Stimulated activated CD8-positive, alpha-beta memory T cell treated with anti-CD3 and anti-CD28 coated beads, Interleukin-7, amount 100 ng/mL, for 4 hours (primary cell): ENCODE data around the gene PDE4DIP.
"Not testable (repeated sequence)": the region's sequence is repeated elsewhere in the genome, so short reads cannot be mapped to it uniquely, and the experiment has no call there.

Experiments
- DNase-seq, 2 donors: peaks; one replicate each; pipeline ENCODE4 v3.0.0-alpha.2; 2020; ENCODE audit warnings: low read depth in 2 of 2

The PDE4DIP gene

DNA sequence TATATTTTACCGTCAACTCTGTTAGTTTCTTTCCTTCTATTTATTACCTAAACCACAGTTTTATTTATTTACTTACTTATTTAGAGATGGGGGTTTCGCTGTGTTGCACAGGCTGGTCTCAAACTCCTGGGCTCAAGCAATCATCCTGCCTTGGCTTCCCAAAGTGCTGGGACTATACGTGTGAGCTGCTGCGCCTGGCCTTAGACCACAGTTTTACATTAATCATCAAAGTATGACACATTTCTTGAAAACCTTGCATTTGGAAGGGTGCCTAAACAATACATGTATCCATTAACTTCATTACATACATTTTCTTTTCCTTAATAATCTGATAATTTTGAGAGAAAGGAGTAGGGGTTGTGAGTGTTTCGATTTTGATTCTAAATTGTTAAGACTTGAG is 124.9 kb downstream of the PDE4DIP start:
- DNase-seq: not testable (repeated sequence)

DNA sequence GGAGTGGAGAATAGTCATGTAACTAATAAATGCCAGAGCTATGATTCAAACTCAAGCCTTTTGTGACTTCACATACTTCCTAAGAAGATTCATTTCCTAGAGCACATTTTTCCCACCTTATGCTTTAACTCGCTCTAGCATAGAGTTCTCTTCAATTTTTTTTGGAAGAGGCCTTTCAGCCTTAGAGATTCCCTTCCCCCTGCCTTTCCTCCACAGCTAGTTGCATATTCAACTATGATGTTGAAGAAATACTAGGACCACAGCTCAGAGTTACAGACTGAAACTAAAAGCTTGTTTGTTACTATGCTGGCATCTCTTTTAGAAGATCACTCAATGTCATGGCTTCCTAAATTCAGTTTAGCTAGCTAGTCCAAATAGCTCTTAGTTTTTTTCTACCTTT is 131.2 kb downstream of the PDE4DIP start:
- not testable (repeated sequence) for DNase-seq

DNA sequence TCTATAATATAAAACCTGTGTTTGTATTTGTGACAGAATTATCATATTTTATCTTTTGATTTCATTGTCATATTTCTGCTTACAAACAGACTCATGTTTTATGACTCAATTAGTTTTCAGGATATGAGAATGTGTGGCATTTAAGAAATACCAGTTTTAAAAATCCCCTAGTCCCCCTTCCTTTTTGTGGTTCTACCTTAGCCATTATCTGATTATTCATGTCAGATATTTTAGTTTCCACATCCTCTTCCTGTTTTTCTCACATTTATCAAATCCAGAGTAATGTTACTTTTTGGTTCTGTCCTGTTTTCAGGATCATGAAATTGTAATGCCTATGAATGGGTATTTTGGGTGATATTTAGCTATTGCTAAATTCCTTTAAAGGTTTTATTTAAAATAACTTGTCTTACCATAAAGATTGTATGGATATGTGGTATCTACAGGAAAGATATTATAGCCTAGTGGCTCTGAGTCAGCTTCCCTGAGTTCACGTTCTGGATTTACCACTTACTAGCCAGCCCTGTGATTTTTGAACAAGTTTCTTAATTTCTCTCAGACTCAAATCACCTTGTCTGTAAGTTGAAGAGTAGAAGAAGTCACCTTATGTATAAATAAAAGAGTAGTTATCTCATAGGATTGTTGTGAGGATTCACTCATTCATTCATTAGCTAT is 131.8 kb downstream of the PDE4DIP start:
- DNase-seq: not testable (repeated sequence)

DNA sequence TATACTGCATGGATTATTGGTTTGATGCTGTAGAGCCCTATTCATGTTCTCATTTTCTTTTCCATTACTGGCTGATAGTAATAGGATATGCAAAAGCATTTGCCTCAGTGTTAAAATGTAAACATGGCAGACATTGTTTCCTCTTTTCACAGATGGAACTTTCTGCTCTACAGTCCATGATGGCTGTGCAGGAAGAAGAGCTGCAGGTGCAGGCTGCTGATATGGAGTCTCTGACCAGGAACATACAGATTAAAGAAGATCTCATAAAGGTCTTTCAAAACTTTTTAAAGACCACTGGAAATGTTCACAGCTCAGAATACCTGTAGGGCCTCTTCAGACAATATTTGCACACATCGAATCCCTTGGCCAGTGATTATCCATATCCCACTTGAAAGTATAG is 133.6 kb downstream of the PDE4DIP start:
- DNase-seq: not testable (repeated sequence)

DNA sequence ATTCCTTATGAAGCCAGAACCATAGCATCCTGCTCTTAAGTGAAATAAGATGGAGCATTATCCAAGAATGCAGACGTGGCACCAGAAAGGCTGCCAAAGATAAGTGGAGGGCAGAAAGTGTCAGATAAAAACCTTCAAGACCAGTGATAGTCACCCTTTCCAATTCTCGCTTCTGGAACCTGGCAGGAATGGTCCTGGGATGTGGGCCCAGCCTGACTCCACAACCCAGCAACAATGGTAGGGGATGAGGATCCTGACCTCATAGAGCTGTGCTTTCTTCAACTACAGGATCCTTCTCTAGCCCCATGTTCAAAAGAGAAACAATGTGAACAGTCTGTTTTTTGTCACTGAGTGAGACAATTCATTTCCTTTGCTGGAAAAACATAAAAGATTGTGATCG is 145.2 kb downstream of the PDE4DIP start:
- not testable (repeated sequence) for DNase-seq

DNA sequence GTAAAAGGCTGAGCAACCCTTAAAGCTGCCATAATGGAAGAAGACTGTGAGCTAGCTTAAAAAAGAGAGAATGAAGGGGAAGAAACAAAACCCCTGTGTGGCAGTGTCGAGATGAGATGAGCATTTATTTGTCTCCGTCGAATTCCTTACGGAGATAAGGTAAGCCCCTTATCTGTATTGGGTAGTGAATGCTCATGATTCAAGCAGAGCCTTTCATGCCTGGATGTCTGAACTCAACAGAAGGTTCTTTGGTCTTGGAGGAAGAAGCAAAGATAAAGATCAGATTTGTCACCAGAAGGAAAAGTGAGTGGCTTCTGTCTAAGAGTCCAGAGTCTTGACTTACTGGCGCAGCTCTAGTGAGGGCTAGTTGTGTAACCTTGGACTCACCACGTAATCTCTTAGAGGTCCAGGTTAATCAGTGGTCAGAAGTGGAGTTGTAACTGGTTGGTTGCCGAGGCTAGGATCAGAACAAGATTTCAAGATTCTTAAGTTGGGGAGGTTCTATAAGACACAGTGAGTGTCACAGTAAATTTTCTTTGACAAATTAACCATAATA is 146.1 kb downstream of the PDE4DIP start:
- DNase-seq: not testable (repeated sequence)

DNA sequence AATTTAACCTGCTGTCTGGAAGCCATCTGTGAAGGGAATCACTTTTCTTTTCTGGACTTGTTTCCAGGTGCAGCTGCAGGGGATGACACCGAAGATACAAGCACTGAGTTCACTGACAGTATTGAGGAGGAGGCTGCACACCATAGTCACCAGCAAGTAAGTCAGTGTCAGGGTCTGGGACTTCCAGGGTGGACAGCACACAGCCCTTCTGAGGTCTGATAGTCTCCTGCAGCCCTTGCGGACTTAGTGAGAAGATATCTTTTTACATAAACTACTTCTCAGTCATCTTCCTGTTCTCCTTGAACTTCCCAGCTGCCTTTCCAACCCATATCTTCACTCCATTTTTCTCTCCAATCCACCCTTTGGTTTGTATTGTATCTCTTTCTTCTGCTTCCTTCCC is 147.6 kb downstream of the PDE4DIP start:
- not testable (repeated sequence) for DNase-seq

DNA sequence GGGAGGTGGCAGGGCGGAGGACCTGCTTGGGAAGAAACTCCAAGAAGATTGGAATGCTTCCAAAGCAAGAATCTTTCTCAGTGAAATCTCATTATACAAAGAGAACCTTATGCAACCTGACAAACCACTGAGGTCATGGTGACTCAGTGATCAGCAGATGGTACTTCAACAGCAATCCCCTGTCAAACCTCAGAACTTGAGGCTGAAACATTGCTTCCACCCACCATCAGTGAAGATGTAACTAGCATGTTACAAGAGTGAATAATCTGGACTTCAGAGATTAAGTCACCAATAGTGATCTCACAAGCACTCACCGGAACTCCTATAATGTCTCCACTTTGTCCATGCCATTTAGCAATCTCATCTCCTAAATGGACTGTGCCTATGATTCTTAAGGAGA is 148.1 kb downstream of the PDE4DIP start:
- DNase-seq: not testable (repeated sequence)

DNA sequence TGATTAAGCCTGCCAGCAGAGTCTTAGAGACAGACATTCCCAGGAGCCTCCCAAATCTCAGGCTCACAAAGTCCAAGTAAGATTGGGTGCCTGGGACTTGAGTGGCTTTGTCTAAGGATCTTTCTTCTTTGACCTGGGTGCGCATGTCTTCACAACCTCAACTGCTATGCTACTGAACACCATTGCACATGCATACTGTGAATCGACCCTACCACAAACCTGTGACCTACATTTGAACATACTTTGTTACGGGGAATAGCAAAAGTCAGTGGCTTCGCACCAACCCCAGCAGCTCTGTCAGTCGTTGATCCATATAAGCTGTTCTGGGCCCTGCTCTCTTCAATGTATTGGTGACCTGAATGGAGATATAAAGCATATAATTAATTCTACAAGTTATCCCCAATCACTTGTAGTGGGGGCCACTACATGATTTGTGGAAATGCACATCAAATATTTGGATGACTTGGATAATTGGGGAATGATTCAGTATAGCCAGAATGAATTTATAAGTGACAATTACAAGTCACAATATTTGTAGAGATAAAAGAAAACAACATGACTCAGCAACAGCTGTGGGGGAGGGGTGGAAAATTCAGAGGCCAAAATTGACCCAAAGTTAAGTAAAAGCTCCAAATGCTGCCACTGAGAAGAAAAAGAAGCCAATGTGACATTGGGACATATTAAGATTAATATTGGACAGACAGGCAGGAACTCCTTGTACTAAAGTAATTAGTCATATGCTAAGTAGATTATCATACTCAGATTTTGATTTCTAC is 152.4 kb downstream of the PDE4DIP start:
- not testable (repeated sequence) for DNase-seq

DNA sequence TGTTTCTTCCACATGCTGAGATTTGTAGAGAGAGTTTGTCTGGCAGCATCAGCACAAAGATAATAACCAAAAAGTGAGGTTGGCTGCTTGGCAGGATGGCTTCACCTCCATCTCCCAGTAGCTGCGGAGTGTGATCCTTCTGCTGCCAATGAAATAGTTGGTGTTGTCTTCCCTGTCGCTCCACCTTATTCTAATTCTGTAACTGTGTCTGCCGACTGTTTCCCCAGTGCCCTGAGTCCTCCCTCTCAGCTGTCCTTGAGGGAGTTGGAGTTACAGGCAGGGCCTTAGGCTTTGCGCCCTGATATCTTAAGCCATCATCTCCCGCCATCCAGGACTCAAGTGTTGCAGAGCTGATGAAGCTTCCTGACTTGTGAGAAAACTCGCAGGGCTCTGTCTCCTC is 153.2 kb downstream of the PDE4DIP start:
- not testable (repeated sequence) for DNase-seq

DNA sequence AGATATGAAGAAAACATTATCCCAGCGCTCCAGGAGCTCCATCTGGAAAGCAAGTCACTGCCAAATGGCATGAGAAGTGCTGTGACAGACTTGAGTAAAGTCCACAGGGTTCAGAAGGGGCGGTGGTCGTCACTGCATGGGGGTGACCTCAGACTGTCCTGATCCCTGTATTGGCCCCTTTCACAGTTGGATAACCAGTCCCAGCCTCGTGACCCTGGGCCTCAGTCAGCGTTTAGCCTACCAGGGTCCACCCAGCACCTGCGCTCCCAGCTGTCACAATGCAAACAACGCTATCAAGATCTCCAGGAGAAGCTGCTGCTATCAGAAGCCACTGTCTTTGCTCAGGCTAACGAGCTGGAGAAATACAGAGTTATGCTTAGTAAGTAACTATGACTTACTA is 158.4 kb downstream of the PDE4DIP start:
- DNase-seq: not testable (repeated sequence)

DNA sequence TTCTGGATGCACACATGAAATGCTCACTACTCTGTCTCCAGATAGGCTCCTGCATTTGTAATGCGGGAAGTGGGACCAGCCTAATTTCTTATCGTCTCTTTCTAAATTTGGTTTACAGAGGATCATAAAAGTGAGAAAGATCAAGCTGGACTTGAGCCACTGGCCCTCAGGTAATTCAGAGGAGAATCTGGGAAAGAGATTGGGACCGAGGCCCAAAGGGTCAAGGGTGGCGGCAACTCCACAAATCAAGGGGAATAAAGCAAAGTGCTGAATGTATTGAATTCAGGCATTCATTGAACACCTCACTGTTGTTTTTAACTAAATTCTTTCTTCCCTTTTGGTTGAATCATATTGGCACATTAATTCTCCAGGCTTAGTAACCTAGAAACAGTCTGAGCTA is 164.1 kb downstream of the PDE4DIP start:
- DNase-seq: not testable (repeated sequence)

DNA sequence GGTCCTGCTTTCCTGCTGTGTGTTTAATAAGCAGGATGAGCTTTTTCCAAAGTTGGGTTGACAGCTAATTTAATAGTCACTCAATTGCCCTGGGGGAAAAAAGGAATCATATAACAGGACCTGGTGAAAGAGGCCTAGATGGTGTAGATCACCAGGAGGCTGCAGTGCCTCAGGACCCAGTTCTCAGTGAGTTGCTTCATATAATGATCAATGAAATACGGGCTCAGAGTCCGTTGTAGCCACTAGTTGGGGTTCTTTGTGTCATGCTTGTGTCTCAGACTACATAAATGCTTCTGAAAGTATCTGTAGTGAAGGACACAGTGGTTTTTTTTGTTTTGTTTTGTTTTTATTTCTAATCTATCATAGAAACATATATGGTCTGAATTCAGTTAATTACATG is 164.5 kb downstream of the PDE4DIP start:
- DNase-seq: not testable (repeated sequence)

DNA sequence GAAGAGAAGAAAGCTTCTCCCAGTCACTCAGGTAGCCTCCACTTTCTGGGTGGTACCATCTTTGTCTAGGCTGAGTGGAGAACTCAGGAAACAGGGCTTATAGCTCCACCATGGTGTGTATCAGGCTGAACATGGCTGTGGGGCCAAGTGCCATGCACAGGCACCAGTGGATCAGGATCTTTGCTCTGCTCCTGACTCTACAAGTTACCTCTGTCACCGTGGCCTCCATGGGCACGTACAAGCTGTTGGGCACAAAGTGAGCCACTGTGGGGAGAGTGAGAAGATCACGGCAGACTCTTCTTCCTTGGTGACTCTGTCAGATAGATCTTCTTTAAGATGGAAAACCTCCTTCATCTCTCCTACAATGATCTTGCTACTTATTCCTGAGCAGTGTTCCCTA is 165.5 kb downstream of the PDE4DIP start:
- not testable (repeated sequence) for DNase-seq

DNA sequence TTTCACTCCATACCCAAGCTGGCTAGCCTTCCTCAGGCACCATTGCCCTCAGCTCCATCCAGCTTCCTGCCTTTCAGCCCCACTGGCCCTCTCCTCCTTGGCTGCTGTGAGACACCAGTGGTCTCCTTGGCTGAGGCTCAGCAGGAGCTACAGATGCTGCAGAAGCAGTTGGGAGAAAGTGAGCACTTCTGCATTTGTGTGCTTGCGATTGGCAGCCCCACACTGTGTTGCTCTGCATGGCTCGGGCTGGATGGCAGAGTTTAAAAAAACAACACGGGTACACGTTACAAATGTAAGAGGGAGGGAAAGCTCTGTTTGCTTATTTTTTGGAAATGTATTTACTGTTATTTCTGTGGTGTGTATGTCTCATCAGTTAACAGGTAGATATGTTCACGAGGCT is 168.4 kb downstream of the PDE4DIP start:
- DNase-seq: not testable (repeated sequence)

DNA sequence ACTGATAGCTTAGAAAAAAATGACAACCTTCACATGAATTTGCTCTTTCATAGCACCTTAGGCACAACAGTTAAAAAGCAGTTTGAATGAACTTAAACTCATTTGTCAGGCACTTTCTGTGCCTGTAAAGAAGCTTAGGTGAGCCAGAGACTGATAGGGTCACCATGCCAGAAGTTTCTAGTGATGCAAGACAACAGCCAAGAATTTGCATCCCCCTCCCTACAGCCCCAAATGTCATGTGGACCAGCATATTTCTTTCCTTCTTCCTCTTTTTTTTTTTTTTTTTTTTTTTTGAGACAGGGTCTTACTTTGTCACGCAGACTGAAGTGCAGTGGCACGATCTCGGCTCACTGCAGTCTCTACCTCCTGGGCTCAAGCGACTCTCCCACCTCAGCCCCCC is 169.3 kb downstream of the PDE4DIP start:
- DNase-seq: not testable (repeated sequence)

DNA sequence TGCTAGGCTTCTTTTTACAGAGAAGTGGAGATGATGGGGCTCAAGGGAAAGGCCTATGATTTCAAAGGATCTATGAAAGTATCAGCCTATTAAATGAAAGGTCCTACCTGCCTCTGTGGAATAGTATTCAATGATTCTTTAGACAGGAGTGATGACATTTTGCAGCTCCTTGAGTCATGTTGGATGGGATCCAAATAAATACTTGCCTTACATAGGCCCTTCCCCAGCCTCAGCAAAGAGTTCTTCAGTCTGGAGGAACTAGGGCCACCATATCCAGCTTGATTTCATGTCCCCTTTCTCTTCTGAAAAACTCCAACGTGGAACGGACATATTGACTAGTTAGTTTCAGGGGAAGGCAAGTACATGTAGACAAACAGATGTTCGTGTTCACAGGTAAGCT is 171.3 kb downstream of the PDE4DIP start:
- not testable (repeated sequence) for DNase-seq

DNA sequence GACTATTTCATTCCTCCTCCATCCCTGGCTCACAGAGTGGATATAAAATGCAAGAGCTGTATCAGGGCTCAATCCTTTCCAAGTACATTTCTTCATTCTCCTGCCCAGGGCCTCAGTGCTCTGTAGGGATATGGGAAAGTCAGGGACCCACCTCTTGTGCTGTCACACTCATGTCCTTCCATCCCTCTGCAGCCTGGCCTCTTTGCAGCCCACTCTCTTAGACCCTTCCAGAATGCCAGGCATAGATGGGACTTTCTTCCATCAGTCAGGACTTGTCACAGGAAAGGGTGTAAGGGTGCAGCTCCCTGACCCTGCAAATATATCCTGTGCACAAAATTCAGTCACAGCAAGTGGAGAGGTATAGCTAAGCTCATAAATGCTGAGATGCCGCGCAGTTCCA is 172.4 kb downstream of the PDE4DIP start:
- DNase-seq: not testable (repeated sequence)

DNA sequence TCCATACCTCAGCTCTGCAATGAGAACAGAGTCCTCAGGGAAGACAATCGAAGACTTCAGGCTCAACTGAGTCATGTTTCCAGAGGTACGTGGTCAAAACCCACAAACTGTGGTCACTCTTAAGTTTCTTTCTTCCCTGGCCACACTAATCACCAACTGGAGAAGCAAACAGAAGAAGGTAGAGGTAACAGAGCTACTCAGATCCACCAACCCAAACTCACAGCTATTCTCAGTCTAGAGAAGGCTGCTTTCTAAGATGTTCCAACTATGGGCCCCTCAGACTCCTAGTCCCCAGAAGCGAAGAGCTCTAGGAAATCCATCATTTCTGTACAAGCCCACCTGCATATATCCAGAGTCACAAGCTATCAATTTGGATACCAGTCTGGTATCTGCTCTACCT is 174.3 kb downstream of the PDE4DIP start:
- not testable (repeated sequence) for DNase-seq

DNA sequence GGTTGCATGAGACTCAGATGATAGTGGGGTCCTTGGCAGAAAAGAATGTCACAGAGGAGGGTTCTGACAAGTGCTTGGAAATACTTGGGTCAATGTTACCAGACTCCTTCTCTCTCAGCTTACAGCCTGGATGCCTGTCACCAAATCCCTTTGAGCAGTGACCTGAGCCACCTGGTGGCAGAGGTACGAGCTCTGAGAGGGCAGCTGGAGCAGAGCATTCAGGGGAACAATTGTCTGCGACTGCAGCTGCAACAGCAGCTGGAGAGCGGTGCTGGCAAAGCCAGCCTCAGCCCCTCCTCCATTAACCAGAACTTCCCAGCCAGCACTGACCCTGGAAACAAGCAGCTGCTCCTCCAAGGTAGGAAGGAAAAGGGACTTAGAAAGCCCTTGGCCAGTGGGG is 180.1 kb downstream of the PDE4DIP start:
- DNase-seq: not testable (repeated sequence)

DNA sequence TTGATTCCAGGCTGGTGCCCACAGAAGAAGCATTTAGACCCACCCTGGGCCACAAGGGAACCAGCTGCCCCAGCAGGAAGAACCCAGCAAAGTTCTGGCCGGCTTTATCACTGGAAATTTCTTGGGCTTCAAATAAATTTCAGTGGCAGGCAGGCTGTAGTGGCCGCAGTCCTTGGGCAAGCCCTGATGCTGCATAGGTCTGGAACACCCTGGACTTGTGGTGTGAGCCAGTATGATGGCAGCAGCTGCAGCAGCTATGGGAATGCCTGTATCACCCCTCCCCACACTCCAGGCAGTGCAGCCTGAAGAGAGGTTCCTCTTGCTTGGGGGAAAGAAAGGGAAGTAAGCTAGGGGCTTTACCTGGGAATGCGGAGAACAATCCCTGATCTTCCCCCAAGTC is 189.7 kb downstream of the PDE4DIP start:
- DNase-seq: not testable (repeated sequence)

DNA sequence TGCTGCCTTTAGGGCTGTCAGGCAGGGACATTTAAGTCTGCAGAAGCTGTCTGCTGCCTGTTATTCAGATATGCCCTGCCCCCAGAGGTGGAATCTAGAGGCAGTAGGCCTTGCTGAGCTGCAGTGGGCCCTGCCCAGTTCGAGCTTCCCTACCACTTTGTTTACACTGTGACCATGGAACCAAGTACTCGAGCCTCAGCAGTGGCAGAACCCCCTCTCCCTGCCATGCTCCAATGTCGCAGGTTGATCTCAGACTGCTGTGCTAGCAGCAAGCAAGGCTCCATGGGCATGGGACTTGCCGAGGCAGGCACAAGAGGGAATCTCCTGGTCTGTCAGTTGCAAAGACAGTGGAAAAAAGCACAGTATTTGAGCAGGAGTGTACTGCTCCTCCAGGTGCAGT is 198.8 kb downstream of the PDE4DIP start:
- DNase-seq: not testable (repeated sequence)

DNA sequence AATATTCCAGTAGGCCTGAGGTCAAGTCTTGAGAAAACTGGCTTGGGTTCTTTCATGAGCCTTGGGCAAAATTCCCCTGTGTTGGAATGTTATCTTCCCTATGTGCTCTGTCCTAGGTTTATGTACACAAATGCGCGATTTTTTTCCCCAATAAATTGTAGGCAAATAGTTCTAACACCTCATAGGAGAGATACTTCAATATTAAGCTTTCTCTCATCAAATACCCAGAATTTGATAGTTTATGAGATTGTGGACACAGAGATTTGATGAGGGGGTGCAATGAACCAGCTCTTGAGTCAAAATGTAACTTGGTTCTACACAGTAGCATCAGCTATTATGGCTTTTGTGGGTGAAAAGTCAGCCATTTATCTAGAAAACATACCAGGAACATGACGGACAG is 220.4 kb downstream of the PDE4DIP start:
- not testable (repeated sequence) for DNase-seq
